LNCaP clone FGC (cell line): Measurements from ENCODE around the gene GUSB.

Source experiments
- DNase-seq: peaks from one replicate; pipeline ENCODE4 v3.0.0-alpha.2; 2011; ENCODE audit warnings: low read depth
- H3K4me3 ChIP-seq: 2 replicates; pipeline ENCODE4 v1.5.1; 2011; ENCODE audit warnings: mild to moderate bottlenecking, low read depth, low read length, control low read depth
- CTCF ChIP-seq: IDR thresholded peaks from 2 replicates; pipeline ENCODE4 v1.5.1; 2012; ENCODE audit warnings: mild to moderate bottlenecking; ENCODE audit not compliant: control insufficient read depth, insufficient read depth; ENCODE audit errors: extremely low read depth

Gene GUSB

GRCh38 chr7:65979583-65980477 lies 2.2 kb downstream of the GUSB start:
- TF ChIP-seq CTCF: no peak
- DNase-seq: no peak
- no peak overlapping the region for H3K4me3 ChIP-seq

GRCh38 chr7:65978891-65979582 lies 3.0 kb downstream of the GUSB start:
- DNase-seq: no peak
- no peak overlapping the region for H3K4me3 ChIP-seq
- no peak for TF ChIP-seq CTCF

GRCh38 chr7:65976659-65977196 lies 5.3 kb downstream of the GUSB start:
- no peak overlapping the region for H3K4me3 ChIP-seq
- TF ChIP-seq CTCF: no peak
- no peak for DNase-seq

DNA sequence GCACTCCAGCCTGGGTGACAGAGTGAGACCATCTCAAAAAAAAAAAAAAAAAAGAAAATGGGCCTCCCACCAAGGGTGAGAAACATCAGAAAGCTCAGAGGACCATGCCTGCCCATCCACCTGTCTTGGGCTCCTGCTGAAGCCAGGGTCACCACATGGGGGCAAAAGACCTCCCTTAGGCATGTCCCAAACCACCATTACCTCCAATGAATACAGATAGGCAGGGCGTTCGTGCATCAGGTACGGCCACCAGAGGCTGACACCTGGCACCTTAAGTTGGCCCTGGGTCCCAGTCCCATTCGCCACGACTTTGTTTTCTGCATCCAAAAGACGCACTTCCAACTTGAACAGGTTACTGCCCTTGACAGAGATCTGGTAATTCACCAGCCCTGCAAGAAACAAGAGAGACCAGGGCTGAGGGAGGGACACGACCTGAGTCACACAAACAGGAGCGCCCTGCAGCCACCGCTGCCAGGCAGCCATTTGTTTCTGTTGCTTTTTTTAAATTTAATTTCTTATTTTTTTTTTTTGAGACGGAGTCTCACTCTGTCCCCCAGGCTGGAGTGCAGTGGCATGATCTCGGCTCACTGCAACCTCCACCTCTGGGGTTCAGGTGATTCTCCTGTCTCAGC lies 6.1 kb downstream of the GUSB start:
- TF ChIP-seq CTCF: no peak
- H3K4me3 ChIP-seq: no peak overlapping the region
- no peak for DNase-seq

- DNase-seq: no peak
- no peak for TF ChIP-seq CTCF
- H3K4me3 ChIP-seq: no peak overlapping the region
Measured at GRCh38 chr7:65974876-65975275, 7.1 kb downstream of the GUSB start.

DNA sequence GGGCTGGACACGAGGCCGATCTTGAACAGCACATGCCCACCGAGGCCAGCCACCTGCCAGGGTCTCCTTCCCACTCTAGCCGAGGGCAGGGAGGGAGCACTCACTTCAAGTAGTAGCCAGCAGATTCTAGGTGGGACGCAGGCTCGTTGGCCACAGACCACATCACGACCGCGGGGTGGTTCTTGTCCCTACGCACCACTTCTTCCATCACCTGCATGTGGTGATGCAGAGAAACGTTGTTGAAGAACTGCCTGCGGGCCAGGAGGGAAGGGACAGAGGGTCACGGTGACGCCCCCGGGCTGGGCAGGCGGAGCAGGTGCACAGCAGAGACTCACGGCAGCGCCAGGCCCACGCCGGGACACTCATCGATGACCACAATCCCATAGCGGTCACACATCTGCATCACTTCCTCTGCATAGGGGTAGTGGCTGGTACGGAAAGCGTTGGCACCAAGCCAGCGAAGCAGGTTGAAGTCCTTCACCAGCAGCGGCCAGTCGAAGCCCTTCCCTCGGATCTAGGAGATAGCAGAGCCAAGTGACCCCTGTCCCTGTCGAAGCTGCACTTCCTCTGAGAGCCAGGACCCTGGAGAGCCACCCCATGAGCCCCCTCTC lies 7.7 kb downstream of the GUSB start:
- DNase-seq: no peak
- TF ChIP-seq CTCF: no peak
- H3K4me3 ChIP-seq: no peak overlapping the region
